HepG2 (cell line): Measurements from ENCODE around the gene SOX21.

ENCODE experiments used
- BHLHE40 ChIP-seq: IDR thresholded peaks from 2 replicates; pipeline ENCODE4 v1.6.1; 2011; ENCODE audit warnings: low read length, improper control_type of control experiment
- MTA1 ChIP-seq: sonication (generic); formaldehyde crosslinking; IDR thresholded peaks from 2 replicates; pipeline ENCODE4 v1.4.0; 2020; ENCODE audit warnings: missing genetic modification reagents, mild to moderate bottlenecking, borderline replicate concordance
- TF ChIP-seq, protein P1 (sequence below): sonication (generic); formaldehyde crosslinking; IDR thresholded peaks from 2 replicates; pipeline ENCODE4 v1.4.0; 2020; ENCODE audit warnings: missing genetic modification reagents, borderline replicate concordance

DNA sequence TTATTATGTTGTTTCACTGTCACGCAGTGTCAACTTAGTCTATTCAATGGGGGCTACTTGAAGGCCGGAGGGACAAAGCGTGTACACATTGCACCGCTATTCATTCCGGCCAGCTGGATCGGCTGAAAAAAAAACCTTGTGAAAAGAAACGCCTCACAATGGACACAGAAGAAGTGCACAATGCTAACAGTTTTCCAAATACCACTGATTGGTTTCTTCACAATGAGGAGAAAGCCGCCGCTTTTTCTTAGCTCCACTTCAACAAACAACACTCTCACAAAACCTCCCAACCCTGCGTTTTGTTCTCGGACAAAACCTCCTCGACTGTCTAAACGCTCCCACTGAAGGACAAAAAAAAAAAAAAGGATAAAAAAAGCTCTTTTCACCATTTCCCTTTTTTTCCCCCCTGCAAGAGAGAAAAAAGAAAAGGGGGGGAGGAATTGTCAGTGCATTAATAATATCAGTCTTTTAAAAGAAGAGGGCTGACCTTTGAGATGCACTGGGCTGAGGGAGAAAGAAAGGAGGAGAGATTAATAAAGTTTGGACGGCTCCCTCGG is 5.4 kb downstream of the SOX21 start:
- TF ChIP-seq BHLHE40 (no peak), MTA1 (CRISPR knock-in tag) (no peak)
- TF ChIP-seq, protein P1, sequence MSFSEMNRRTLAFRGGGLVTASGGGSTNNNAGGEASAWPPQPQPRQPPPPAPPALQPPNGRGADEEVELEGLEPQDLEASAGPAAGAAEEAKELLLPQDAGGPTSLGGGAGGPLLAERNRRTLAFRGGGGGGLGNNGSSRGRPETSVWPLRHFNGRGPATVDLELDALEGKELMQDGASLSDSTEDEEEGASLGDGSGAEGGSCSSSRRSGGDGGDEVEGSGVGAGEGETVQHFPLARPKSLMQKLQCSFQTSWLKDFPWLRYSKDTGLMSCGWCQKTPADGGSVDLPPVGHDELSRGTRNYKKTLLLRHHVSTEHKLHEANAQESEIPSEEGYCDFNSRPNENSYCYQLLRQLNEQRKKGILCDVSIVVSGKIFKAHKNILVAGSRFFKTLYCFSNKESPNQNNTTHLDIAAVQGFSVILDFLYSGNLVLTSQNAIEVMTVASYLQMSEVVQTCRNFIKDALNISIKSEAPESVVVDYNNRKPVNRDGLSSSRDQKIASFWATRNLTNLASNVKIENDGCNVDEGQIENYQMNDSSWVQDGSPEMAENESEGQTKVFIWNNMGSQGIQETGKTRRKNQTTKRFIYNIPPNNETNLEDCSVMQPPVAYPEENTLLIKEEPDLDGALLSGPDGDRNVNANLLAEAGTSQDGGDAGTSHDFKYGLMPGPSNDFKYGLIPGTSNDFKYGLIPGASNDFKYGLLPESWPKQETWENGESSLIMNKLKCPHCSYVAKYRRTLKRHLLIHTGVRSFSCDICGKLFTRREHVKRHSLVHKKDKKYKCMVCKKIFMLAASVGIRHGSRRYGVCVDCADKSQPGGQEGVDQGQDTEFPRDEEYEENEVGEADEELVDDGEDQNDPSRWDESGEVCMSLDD (CRISPR knock-in tag) = no peak
